Prostate gland (tissue), 2 donors: ENCODE data around the gene CTCF.

Experiments used
- CTCF ChIP-seq, 4 experiments: fragments of 200-600 bp in 2 of 4; fragments of 450-650 bp in 2 of 4; sonication (generic) in 2 of 4; IDR thresholded peaks; 1 replicate in 3 of 4; 2 replicates in 1 of 4; pipeline ENCODE4 v1.5.1; 2016 to 2019; ENCODE audit warnings: antibody characterized with exemption in 4 of 4, mild to moderate bottlenecking in 2 of 4, moderate library complexity in 2 of 4
- POLR2A ChIP-seq: fragments of 450-650 bp; IDR thresholded peaks from one replicate; pipeline ENCODE4 v1.6.1; 2016; ENCODE audit warnings: antibody characterized with exemption, mild to moderate bottlenecking
- POLR2AphosphoS5 ChIP-seq: sonication (generic); formaldehyde crosslinking; IDR thresholded peaks from one replicate; pipeline ENCODE4 v1.6.1; 2017; ENCODE audit warnings: antibody characterized with exemption

DNA sequence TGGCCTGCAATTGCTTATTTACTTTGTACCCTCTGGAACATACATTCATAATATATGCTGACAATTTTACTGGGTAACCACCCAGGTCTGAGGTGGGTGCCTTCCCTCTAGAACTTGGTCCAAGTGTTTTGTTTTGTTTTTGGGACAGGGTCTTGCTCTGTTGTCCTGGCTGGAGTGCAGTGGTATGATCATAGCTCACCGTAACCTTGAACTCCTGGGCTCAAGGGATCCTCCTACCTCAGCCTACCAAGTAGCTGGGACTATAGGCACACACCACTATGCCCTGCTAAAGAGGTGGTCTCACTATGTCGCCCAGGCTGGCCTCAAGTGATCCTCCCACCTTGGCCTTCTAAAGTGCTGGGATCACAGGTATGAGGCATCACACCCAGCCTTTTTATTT is 11.2 kb upstream of the CTCF start:
- no peak for TF ChIP-seq CTCF (IDR thresholded peaks at IDR 0.05)
- TF ChIP-seq POLR2A, result no peak
- no peak for TF ChIP-seq POLR2AphosphoS5
